A549 (cell line): Measurements from ENCODE around the gene MYLK4. TPM values are rescaled to one million over a fixed set of nuclear protein-coding genes. Genes with fewer than 3 reads are reported as not detected.

ENCODE experiments used
- ATAC-seq, 2 experiments: fragments of 200-7000 bp in 1 of 2; fragments of >200 bp in 1 of 2; cut with Nextera tagmentation in 1 of 2; cut with Tn5 transposase in 1 of 2; 3 replicates each; pipeline versions ENCODE4 v1.8.0 to v1.9.1; 2018 to 2020; ENCODE audit warnings: mild to moderate bottlenecking in 1 of 2, moderate library complexity in 1 of 2
- CTCF ChIA-PET: fragments of 300-600 bp; sonication (Branson Sonifier 250); formaldehyde crosslinking; extraction: SDS; loops from one replicate; lab custom pipeline; 2021; ENCODE audit warnings: antibody characterized with exemption, inconsistent platforms; lab: Yijun Ruan, JAX
- POLR2A ChIA-PET: fragments of 350-600 bp; formaldehyde crosslinking; extraction: SDS; loops from one replicate; lab custom pipeline; 2021; ENCODE audit warnings: antibody characterized with exemption, inconsistent platforms; lab: Yijun Ruan, JAX
- DNase-seq, 2 experiments: peaks; one replicate each; pipeline versions ENCODE4 v3.0.0 to v3.0.0-alpha.2; 2011 to 2016; ENCODE audit warnings: low read depth in 1 of 2, low spot score in 1 of 2
- FAIRE-seq: peaks from 2 replicates; lab custom pipeline; 2011; peaks lifted over from hg19 to GRCh38; lab: Jason Lieb, UNC
- H3K27ac ChIP-seq, 2 experiments: fragments of >200 bp; sonication (Bioruptor Twin); formaldehyde crosslinking; 3 replicates each; pipeline ENCODE4 v1.5.1; 2016 to 2017
- H3K4me1 ChIP-seq: fragments of >200 bp; sonication (Bioruptor Twin); formaldehyde crosslinking; 3 replicates; pipeline ENCODE4 v1.6.1; 2016
- H3K4me2 ChIP-seq: fragments of >200 bp; sonication (Bioruptor Twin); formaldehyde crosslinking; 3 replicates; pipeline ENCODE4 v1.6.1; 2016
- H3K4me3 ChIP-seq: fragments of >200 bp; sonication (Bioruptor Twin); formaldehyde crosslinking; 3 replicates; pipeline ENCODE4 v1.5.1; 2016
- H3K9me3 ChIP-seq: fragments of >200 bp; sonication (Bioruptor Twin); formaldehyde crosslinking; 3 replicates; pipeline ENCODE4 v1.6.1; 2016
- BHLHE40 ChIP-seq: IDR thresholded peaks from 2 replicates; pipeline ENCODE4 v1.6.1; 2012; ENCODE audit warnings: low read depth, low read length, inconsistent platforms
- CBX2 ChIP-seq: fragments of 200-600 bp; sonication (generic); IDR thresholded peaks from 2 replicates; pipeline ENCODE4 v1.6.1; 2016; ENCODE audit warnings: low read depth, mild to moderate bottlenecking, borderline replicate concordance
- CEBPB ChIP-seq, 2 experiments: fragments of >200 bp in 1 of 2; sonication (Bioruptor Twin) in 1 of 2; formaldehyde crosslinking in 1 of 2; IDR thresholded peaks; 2 replicates each; pipeline ENCODE4 v1.6.1; 2012 to 2016
- CHD4 ChIP-seq: fragments of 200-600 bp; sonication (generic); IDR thresholded peaks from 2 replicates; pipeline ENCODE4 v1.6.1; 2016; ENCODE audit warnings: antibody characterized with exemption, mild to moderate bottlenecking, borderline replicate concordance
- EP300 ChIP-seq, 2 experiments: fragments of >200 bp; sonication (Bioruptor Twin); formaldehyde crosslinking; IDR thresholded peaks; 2 replicates in 1 of 2; 3 replicates in 1 of 2; pipeline ENCODE4 v1.6.1; 2016 to 2017
- HEYL ChIP-seq: fragments of 250-450 bp; sonication (Bioruptor Pico); IDR thresholded peaks from 2 replicates; pipeline ENCODE4 v1.8.0; 2021; ENCODE audit warnings: mild to moderate bottlenecking, moderate library complexity
- HOXB5 ChIP-seq: fragments of 250-450 bp; sonication (Bioruptor Pico); IDR thresholded peaks from 2 replicates; pipeline ENCODE4 v1.5.0; 2020; ENCODE audit warnings: mild to moderate bottlenecking, moderate library complexity
- KDM1A ChIP-seq: fragments of 200-600 bp; sonication (generic); IDR thresholded peaks from 2 replicates; pipeline ENCODE4 v1.6.1; 2016; ENCODE audit warnings: low read depth, mild to moderate bottlenecking
- KDM5A ChIP-seq: fragments of 200-600 bp; sonication (generic); IDR thresholded peaks from 2 replicates; pipeline ENCODE4 v1.6.1; 2016; ENCODE audit warnings: antibody characterized with exemption, mild to moderate bottlenecking
- MAFK ChIP-seq: fragments of 450-650 bp; IDR thresholded peaks from 2 replicates; pipeline ENCODE4 v1.6.1; 2014; ENCODE audit not compliant: partially characterized antibody
- MAZ ChIP-seq: fragments of 150-350 bp; IDR thresholded peaks from 2 replicates; pipeline ENCODE4 v1.6.1; 2014; ENCODE audit warnings: antibody characterized with exemption, low read depth, low read length, borderline replicate concordance
- NFE2L2 ChIP-seq: fragments of 150-350 bp; conservative IDR thresholded peaks from 2 replicates; pipeline ENCODE4 v1.6.1; 2014; ENCODE audit warnings: low read length
- RAD21 ChIP-seq, 2 experiments: fragments of >200 bp in 1 of 2; sonication (Bioruptor Twin) in 1 of 2; formaldehyde crosslinking in 1 of 2; IDR thresholded peaks in 1 of 2; conservative IDR thresholded peaks in 1 of 2; 2 replicates in 1 of 2; 3 replicates in 1 of 2; pipeline ENCODE4 v1.6.1; 2012 to 2018; ENCODE audit warnings: inconsistent platforms in 1 of 2
- RARB ChIP-seq: fragments of 250-450 bp; sonication (Bioruptor Pico); IDR thresholded peaks from 2 replicates; pipeline ENCODE4 v1.8.0; 2021; ENCODE audit warnings: mild to moderate bottlenecking, moderate library complexity
- RCOR1 ChIP-seq: fragments of 150-350 bp; IDR thresholded peaks from 2 replicates; pipeline ENCODE4 v1.6.1; 2014; ENCODE audit warnings: antibody characterized with exemption, low read length, low read depth
- REST ChIP-seq: fragments of 200-600 bp; sonication (generic); IDR thresholded peaks from 2 replicates; pipeline ENCODE4 v1.6.1; 2016; ENCODE audit warnings: antibody characterized with exemption, mild to moderate bottlenecking, moderate library complexity
- RFX5 ChIP-seq: fragments of 450-650 bp; IDR thresholded peaks from 2 replicates; pipeline ENCODE4 v1.7.1; 2014; ENCODE audit warnings: antibody characterized with exemption, mild to moderate bottlenecking, moderate library complexity
- RNF2 ChIP-seq: fragments of 200-600 bp; sonication (generic); IDR thresholded peaks from 2 replicates; pipeline ENCODE4 v1.6.1; 2016; ENCODE audit warnings: low read depth, mild to moderate bottlenecking, antibody characterized with exemption, moderate library complexity, borderline replicate concordance
- ZSCAN20 ChIP-seq: fragments of 250-450 bp; sonication (Bioruptor Pico); IDR thresholded peaks from 2 replicates; pipeline ENCODE4 v1.8.0; 2022; ENCODE audit warnings: mild to moderate bottlenecking, moderate library complexity
- WGBS: methylation state at CpG from one replicate; pipeline ENCODE4 v1.1.6; 2017; ENCODE audit errors: missing lambda C conversion rate; 5-methylcytosine and 5-hydroxymethylcytosine counted together
- polyA plus RNA-seq, 4 experiments: library from polyadenylated mRNA; depleted of rRNA in 3 of 4; stranded (reverse); fragments of >200 nt; fragmentation: RNase III in 1 of 4; extraction: RNeasy Plus Mini Kit Qiagen cat#74134 plus additional on column Dnase treatment in 1 of 4; gene quantifications; 2 replicates in 3 of 4; 3 replicates in 1 of 4; pipeline ENCODE4 v1.2.3, GENCODE V29; 2011 to 2017
- TF ChIP-seq, protein P1 (sequence below): fragments of >200 bp; sonication (Bioruptor Twin); formaldehyde crosslinking; IDR thresholded peaks from 3 replicates; pipeline ENCODE4 v1.5.1; 2016
- TF ChIP-seq, protein P2 (sequence below): IDR thresholded peaks from 2 replicates; pipeline ENCODE4 v1.6.1; 2012

Gene MYLK4
- polyA plus RNA-seq, 2 of the 4 experiments (the other 2 are of a cell fraction) = 0.14 to 0.21 TPM

DNA sequence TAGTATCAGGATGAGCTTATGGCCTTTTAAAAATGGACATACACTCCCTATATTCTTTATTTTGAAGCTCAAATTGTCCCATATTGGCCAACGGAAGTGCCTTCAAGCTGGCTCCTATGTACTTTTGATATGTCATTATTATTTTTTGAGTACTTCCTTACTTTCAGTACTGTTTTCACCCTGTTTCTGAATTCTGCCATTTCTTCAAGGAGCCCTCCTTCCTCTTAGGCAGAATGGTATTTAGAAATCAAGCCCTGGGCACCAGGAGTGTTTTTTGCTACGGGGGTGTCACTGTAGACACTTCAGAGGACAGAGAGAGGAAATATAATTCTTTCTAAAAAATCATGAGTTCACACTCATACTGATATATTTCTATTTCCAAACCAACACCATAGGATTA is 5.5 kb upstream of the MYLK4 start:
- Histone ChIP-seq H3K4me1 (peaks cover 6% of the 10 kb centered on the region; the same call in 1 of the 3 replicates), H3K27ac (no peak overlapping the region), H3K9me3 (no peaks in the 10 kb centered on the region), H3K4me3 (no peak overlapping the region), H3K4me2 (no peak overlapping the region; the same call in 2 of the 3 replicates)
- POLR2A ChIA-PET = no interaction called here
- no peak for FAIRE-seq
- ATAC-seq = no peak
- CTCF ChIA-PET = interaction anchor here (1.4 to 1.6 kb wide), 2 partner anchors 19 to 1160 kb away, joined by 5 to 8 read pairs; no protein-coding TSS in a partner anchor
- 74% methylated on average over 2 of the region's 2 CpGs for WGBS
- TF ChIP-seq RAD21 (conservative IDR thresholded peaks at IDR 0.05 in 1 of 2, IDR thresholded peaks at IDR 0.05 in 1 of 2) (no peak), KDM1A (no peak), CHD4 (no peak), REST (no peak), KDM5A (no peak), MAFK (no peak), BHLHE40 (no peak), NFE2L2 (no peak), RFX5 (no peak), MAZ (no peak), CBX2 (no peak)
- TF ChIP-seq, protein P1, sequence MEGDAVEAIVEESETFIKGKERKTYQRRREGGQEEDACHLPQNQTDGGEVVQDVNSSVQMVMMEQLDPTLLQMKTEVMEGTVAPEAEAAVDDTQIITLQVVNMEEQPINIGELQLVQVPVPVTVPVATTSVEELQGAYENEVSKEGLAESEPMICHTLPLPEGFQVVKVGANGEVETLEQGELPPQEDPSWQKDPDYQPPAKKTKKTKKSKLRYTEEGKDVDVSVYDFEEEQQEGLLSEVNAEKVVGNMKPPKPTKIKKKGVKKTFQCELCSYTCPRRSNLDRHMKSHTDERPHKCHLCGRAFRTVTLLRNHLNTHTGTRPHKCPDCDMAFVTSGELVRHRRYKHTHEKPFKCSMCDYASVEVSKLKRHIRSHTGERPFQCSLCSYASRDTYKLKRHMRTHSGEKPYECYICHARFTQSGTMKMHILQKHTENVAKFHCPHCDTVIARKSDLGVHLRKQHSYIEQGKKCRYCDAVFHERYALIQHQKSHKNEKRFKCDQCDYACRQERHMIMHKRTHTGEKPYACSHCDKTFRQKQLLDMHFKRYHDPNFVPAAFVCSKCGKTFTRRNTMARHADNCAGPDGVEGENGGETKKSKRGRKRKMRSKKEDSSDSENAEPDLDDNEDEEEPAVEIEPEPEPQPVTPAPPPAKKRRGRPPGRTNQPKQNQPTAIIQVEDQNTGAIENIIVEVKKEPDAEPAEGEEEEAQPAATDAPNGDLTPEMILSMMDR = no peak
- DNase-seq = no peak

DNA sequence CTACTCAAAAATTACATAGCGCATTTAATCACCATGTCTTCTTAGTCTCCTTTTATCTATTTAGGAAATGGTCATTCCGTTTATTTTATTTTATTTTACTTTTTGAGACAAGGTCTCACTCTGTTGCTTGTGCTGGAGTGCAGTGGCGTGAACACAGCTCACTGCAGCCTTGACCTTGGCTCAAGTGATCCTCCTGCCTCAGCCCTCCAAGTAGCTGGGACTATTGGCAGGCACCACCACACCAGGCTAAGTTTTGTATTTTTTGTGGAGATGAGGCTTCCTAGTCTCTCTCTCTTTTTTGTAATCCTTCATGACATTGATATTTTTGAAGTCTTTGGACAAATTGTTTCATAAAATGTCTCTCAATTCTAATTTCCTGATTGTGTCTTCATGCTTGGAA is 4.7 kb upstream of the MYLK4 start:
- peaks cover 6% of the 10 kb centered on the region; the same call in 1 of the 3 replicates for H3K4me1 ChIP-seq
- TF ChIP-seq, protein P2, sequence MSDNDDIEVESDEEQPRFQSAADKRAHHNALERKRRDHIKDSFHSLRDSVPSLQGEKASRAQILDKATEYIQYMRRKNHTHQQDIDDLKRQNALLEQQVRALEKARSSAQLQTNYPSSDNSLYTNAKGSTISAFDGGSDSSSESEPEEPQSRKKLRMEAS = no peak
- TF ChIP-seq HEYL (CRISPR knock-in tag) (no peak), RCOR1 (no peak), REST (no peak), HOXB5 (CRISPR knock-in tag) (no peak), RNF2 (no peak), RFX5 (no peak), RARB (CRISPR knock-in tag) (no peak), MAFK (no peak), EP300 (IDR thresholded peaks at IDR 0.05) (no peak), ZSCAN20 (no peak), CEBPB (IDR thresholded peaks at IDR 0.05) (no peak)
- TF ChIP-seq, protein P1 = no peak
- TF ChIP-seq, all 56 proteins: peak for 0
- no peak for ATAC-seq
- 85% methylated on average over 3 of the region's 3 CpGs for WGBS
- no peak for FAIRE-seq
- H3K9me3 ChIP-seq = no peaks in the 10 kb centered on the region
- H3K27ac ChIP-seq = no peak overlapping the region
- no peak overlapping the region for H3K4me2 ChIP-seq
- H3K4me3 ChIP-seq = no peak overlapping the region
- CTCF ChIA-PET = interaction anchor here (1.4 kb wide), 1 partner anchor 16 kb away, joined by 4 read pairs; no protein-coding TSS in a partner anchor
- DNase-seq = no peak
- POLR2A ChIA-PET = no interaction called here
